ENCODE measurements around the gene LRRIQ1.
"Not testable (repeated sequence)": the region's sequence is repeated elsewhere in the genome, so short reads cannot be mapped to it uniquely, and the experiment has no call there.

The LRRIQ1 gene

DNA sequence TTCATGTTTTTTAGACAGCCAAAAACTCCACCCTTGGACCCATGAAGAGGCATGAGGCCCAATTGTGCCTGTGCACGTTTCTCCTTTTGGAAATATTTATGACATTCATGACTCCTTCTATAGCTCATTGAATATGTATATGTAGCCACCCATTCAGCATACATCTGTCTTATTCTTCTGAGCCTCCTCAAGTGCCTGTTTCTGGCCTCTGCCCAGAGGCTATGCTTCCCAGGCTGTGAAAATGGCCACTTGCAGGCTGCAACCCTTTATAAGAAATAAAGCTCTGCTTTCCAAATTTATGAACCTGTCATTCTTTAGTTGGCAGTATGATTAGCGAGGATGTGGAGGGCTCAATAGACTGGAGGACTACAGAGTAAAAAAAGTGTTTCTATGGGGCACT is 35.4 kb upstream of the LRRIQ1 start:
- TF ChIP-seq, protein P1, sequence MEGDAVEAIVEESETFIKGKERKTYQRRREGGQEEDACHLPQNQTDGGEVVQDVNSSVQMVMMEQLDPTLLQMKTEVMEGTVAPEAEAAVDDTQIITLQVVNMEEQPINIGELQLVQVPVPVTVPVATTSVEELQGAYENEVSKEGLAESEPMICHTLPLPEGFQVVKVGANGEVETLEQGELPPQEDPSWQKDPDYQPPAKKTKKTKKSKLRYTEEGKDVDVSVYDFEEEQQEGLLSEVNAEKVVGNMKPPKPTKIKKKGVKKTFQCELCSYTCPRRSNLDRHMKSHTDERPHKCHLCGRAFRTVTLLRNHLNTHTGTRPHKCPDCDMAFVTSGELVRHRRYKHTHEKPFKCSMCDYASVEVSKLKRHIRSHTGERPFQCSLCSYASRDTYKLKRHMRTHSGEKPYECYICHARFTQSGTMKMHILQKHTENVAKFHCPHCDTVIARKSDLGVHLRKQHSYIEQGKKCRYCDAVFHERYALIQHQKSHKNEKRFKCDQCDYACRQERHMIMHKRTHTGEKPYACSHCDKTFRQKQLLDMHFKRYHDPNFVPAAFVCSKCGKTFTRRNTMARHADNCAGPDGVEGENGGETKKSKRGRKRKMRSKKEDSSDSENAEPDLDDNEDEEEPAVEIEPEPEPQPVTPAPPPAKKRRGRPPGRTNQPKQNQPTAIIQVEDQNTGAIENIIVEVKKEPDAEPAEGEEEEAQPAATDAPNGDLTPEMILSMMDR (IDR thresholded peaks at IDR 0.05; ENCODE audit: low read depth, low read length): no peak

DNA sequence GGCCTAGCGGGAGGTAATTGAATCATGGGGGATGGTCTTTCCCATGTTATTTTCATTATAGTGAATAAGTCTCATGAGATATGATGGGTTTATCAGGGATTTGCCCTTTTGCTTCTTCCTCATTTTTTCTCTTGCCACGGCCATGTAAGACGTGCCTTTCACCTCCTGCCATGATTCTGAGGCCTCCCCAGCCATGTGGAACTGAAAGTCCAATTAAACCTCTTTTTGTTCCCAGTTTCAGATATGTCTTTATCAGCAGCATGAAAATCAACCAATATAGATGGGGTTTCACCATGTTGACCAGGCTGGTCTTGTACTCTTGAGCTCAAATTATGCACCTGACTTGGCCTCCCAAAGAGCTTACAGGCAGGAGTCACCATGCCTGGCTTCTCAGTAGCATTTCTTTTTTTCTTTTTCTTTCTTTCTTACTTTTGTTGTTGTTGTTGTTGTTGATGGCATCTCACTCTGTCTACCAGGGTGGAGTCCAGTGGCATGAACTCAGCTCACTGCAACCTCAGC is 33.3 kb upstream of the LRRIQ1 start:
- no peak overlapping the region for H3K4me3 ChIP-seq (ENCODE audit: low read depth, low read length)

More for the DNA sequence above, 35.4 kb upstream of the LRRIQ1 start:
- no peak overlapping the region for H3K4me3 ChIP-seq (ENCODE audit: low read depth, low read length)

DNA sequence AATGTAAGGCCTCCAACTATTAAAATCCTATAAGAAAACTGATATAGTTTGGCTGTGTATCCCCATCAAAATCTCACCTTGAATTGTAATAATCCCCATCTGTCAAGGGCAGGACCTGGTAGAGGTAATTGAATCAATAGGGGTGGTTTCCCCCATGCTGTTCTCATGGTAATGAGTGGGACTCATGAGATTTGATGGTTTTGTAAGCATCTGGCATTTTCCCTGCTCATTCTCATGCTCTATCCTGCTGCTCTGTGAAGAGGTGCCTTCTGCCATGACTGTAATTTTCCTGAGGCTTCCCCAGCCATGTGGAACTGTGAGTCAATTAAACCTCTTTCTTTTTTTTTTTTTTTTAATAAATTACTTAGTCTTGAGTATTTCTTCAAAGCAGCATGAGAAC is 31.9 kb upstream of the LRRIQ1 start:
- TF ChIP-seq, protein P1 (IDR thresholded peaks at IDR 0.05; ENCODE audit: low read depth, low read length): no peak
- H3K4me3 ChIP-seq (ENCODE audit: low read depth, low read length): no peak overlapping the region

More for the DNA sequence above, 33.3 kb upstream of the LRRIQ1 start:
- TF ChIP-seq, protein P1 (IDR thresholded peaks at IDR 0.05; ENCODE audit: low read depth, low read length): no peak

DNA sequence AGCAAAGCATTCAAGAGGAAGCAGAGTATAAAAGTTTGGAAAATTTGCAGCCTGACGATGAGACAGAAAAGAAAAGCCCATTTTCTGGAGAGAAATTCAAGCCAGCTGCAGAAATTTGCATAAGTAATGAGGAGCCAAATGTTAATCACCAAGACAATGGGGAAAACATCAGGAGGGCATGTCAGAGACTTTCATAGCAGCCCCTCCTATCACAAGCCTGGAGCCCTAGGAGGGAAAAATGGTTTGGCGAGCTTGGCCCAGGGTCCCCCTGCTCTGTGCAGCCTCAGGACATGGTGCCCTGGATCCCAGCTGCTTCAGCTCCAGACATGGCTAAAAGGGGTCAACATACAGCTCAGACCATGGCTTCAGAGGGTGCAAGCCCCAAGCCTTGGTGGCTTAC is 31.1 kb upstream of the LRRIQ1 start:
- not testable (repeated sequence) for H3K4me3 ChIP-seq (ENCODE audit: low read depth, low read length)

DNA sequence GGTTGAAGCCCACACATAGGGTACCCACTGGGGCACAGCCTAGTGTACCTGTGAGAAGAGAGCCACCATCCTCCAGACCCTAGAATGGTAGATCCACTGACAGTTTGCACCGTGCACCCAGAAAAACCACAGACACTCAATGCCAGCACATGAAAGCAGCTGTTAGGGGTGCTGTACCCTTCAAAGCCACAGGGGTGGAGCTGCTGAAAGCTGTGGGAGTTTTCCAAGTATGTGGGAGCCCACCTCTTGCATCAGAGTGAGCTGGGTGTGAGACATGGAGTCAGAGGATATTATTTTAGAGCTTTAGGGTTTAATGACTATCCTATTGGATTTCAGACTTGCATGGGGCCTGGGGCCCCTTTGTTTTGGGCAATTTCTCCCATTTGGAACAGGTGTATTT is 30.5 kb upstream of the LRRIQ1 start:
- TF ChIP-seq, protein P1 (IDR thresholded peaks at IDR 0.05; ENCODE audit: low read depth, low read length): no peak
- H3K4me3 ChIP-seq (ENCODE audit: low read depth, low read length): no peak overlapping the region

DNA sequence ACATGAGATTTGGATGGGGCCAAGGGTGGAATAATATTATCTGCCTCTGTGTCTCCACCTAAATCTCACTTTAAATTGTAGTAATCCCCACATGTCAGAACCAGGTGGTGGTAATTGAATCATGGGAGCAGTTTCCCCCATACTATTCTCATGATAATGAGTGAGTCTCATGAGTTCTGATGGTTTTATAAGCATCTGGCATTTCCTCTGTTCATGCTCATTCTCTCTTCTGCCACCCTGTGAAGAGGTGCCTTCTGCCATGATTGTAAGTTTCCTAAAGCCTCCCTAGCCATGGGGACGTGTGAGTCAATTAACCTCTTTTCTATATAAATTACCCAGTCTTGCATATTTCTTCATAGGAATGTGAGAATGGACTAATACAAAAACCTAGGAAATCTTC is 29.9 kb upstream of the LRRIQ1 start:
- TF ChIP-seq, protein P1 (IDR thresholded peaks at IDR 0.05; ENCODE audit: low read depth, low read length): no peak
- no peak overlapping the region for H3K4me3 ChIP-seq (ENCODE audit: low read depth, low read length)

DNA sequence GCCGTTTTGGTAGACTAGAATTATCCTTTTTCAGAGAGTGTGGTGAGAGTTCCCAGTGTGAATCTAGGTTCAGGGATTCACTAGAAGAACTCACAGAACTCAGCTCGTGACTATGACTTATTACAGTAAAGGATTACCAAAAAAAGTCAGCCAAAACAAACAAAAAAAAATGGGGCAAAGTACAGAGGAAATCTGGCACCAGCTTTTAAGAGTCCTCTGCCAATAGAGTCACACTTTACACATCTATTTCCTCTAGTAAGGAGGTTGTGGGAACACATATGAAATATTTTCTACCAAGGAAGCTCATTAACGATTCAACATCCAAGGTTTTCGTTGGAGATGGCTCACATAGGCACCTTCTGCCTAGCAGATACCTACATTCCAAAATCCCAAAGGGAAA is 28.3 kb upstream of the LRRIQ1 start:
- H3K4me3 ChIP-seq (ENCODE audit: low read depth, low read length): no peak overlapping the region
- TF ChIP-seq, protein P1 (IDR thresholded peaks at IDR 0.05; ENCODE audit: low read depth, low read length): no peak

DNA sequence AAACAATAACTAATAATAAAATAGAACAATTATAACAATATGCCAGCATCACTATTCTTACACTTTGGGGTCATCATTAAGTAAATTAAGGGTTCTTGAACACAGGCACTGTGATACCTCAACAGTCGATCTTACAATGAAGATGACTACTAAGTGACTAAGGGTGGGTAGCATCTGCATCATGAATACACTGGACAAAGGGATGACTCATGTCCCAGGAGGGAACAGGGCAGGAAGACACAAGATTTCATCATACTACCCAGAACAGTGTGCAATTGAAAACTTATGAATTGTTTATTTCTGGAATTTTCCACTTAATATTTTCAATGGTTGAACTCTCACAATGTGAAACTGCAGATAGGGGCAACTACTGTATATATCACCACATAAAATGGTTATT is 19.7 kb upstream of the LRRIQ1 start:
- TF ChIP-seq, protein P1 (IDR thresholded peaks at IDR 0.05; ENCODE audit: low read depth, low read length): no peak
- no peak overlapping the region for H3K4me3 ChIP-seq (ENCODE audit: low read depth, low read length)

All from WI38 (cell line).